ENCODE results near the gene DOCK2. TPM values are rescaled to one million over a fixed set of nuclear protein-coding genes. Genes with fewer than 3 reads are reported as not detected.

Gene DOCK2
- total and polyA plus RNA-seq, 2 of the 8 experiments (the other 6 are each of a cell fraction or from before 2014, with no cell fraction given): 3.9 to 5.7 TPM

- TF ChIP-seq, protein P1, sequence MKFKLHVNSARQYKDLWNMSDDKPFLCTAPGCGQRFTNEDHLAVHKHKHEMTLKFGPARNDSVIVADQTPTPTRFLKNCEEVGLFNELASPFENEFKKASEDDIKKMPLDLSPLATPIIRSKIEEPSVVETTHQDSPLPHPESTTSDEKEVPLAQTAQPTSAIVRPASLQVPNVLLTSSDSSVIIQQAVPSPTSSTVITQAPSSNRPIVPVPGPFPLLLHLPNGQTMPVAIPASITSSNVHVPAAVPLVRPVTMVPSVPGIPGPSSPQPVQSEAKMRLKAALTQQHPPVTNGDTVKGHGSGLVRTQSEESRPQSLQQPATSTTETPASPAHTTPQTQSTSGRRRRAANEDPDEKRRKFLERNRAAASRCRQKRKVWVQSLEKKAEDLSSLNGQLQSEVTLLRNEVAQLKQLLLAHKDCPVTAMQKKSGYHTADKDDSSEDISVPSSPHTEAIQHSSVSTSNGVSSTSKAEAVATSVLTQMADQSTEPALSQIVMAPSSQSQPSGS (IDR thresholded peaks at IDR 0.05; ENCODE audit: low read length): no peak
- no peak for TF ChIP-seq TCF12 (IDR thresholded peaks at IDR 0.05; ENCODE audit: low read depth, low read length)
- no peak for TF ChIP-seq TAF1 (IDR thresholded peaks at IDR 0.05; ENCODE audit: low read depth, low read length)
- TF ChIP-seq CBX5 (IDR thresholded peaks at IDR 0.05; ENCODE audit: low read depth, low read length): no peak
- no peak for TF ChIP-seq TEAD4 (IDR thresholded peaks at IDR 0.05; ENCODE audit: low read depth, low read length)
Measured at GRCh38 chr5:169904059-169904458, 267.0 kb downstream of the DOCK2 start (continued).
